ENCODE results near the gene ASMT. TPM values are rescaled to one million over a fixed set of nuclear protein-coding genes. Genes with fewer than 3 reads are reported as not detected.

The ASMT gene
- total and polyA plus RNA-seq, 2 donors (not counting 1 experiment from before 2014, with no cell fraction given) = not detected

GRCh38 chrX:1661922-1662221 lies 47.0 kb downstream of the ASMT start:
- no peaks in the 10 kb centered on the region for H3K9me3 ChIP-seq (ENCODE audit: control insufficient read depth, insufficient read depth, low read depth, low read length)

DNA sequence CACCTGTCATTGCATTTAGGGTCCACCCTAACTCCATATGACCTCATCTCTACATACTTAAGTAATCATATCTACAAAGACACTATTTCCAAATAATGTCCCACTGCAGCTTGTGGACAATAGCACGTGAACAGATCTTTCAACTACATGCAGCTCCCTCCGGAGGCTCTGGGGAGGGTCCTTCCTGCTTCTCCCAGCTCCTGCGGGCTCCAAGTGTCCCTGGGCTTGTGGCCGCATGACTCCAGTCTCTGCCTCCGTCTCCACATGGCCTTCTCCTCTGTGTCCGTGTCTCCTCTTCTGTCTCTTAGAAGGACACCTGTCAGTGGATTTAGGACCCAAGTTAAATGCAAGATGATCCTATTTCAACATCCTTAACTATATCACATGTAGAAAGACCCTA lies 52.7 kb downstream of the ASMT start:
- Histone ChIP-seq H3K27ac (ENCODE audit: insufficient read depth, low read length) (no peak overlapping the region), H3K9me3 (ENCODE audit: control insufficient read depth, insufficient read depth, low read depth, low read length) (no peaks in the 10 kb centered on the region), H3K9ac (ENCODE audit: insufficient read depth, low read length) (no peak overlapping the region), H3K4me2 (ENCODE audit: extremely low read depth, insufficient read depth, low read length) (no peak overlapping the region), H3K36me3 (ENCODE audit: control insufficient read depth, insufficient read depth, low read length) (no peaks in the 10 kb centered on the region), H3K4me3 (replicated peaks in 1 of 4; ENCODE audit: control extremely low read depth in 1 of 4, insufficient read depth in 1 of 4, low read depth in 3 of 4, low read length in 4 of 4) (no peak overlapping the region), H3K79me2 (ENCODE audit: control insufficient read depth, insufficient read depth, low read length) (no peaks in the 10 kb centered on the region), H2AFZ (ENCODE audit: low read length) (no peak overlapping the region), H3K27me3 (ENCODE audit: control insufficient read depth, insufficient read depth, low read length) (no peaks in the 10 kb centered on the region), H4K20me1 (ENCODE audit: control insufficient read depth, extremely low read depth, insufficient read depth, low read length) (no peaks in the 10 kb centered on the region), H3K4me1 (ENCODE audit: control insufficient read depth, extremely low read depth, insufficient read depth, low read length) (no peaks in the 10 kb centered on the region)
- TF ChIP-seq EZH2 (IDR thresholded peaks at IDR 0.05; ENCODE audit: low read length, missing control alignments) (no peak), CTCF (conservative IDR thresholded peaks at IDR 0.05 in 1 of 2, IDR thresholded peaks at IDR 0.05 in 1 of 2; ENCODE audit: low read depth in 1 of 2, low read length in 2 of 2) (no peak)
- no peak for DNase-seq (ENCODE audit: low read depth in 2 of 2)

More at GRCh38 chrX:1661922-1662221, 47.0 kb downstream of the ASMT start:
- H3K9ac ChIP-seq (ENCODE audit: insufficient read depth, low read length) = no peak overlapping the region
- H3K79me2 ChIP-seq (ENCODE audit: control insufficient read depth, insufficient read depth, low read length) = no peaks in the 10 kb centered on the region
- no peak for TF ChIP-seq CTCF (conservative IDR thresholded peaks at IDR 0.05 in 1 of 2, IDR thresholded peaks at IDR 0.05 in 1 of 2; ENCODE audit: low read depth in 1 of 2, low read length in 2 of 2)
- TF ChIP-seq EZH2 (IDR thresholded peaks at IDR 0.05; ENCODE audit: low read length, missing control alignments) = no peak
- H4K20me1 ChIP-seq (ENCODE audit: control insufficient read depth, extremely low read depth, insufficient read depth, low read length) = no peaks in the 10 kb centered on the region
- no peaks in the 10 kb centered on the region for H3K4me1 ChIP-seq (ENCODE audit: control insufficient read depth, extremely low read depth, insufficient read depth, low read length)
- H3K27ac ChIP-seq (ENCODE audit: insufficient read depth, low read length) = no peak overlapping the region
- no peak for DNase-seq (ENCODE audit: low read depth in 2 of 2)
- H3K4me2 ChIP-seq (ENCODE audit: extremely low read depth, insufficient read depth, low read length) = no peak overlapping the region
- no peaks in the 10 kb centered on the region for H3K36me3 ChIP-seq (ENCODE audit: control insufficient read depth, insufficient read depth, low read length)
- H3K4me3 ChIP-seq (replicated peaks in 1 of 4; ENCODE audit: control extremely low read depth in 1 of 4, insufficient read depth in 1 of 4, low read depth in 3 of 4, low read length in 4 of 4) = no peak overlapping the region
- no peaks in the 10 kb centered on the region for H3K27me3 ChIP-seq (ENCODE audit: control insufficient read depth, insufficient read depth, low read length)
- no peak overlapping the region for H2AFZ ChIP-seq (ENCODE audit: low read length)

- TF ChIP-seq EZH2 (IDR thresholded peaks at IDR 0.05; ENCODE audit: low read length, missing control alignments) = no peak
- TF ChIP-seq CTCF (conservative IDR thresholded peaks at IDR 0.05 in 1 of 2, IDR thresholded peaks at IDR 0.05 in 1 of 2; ENCODE audit: low read depth in 1 of 2, low read length in 2 of 2) = peak; percentile 31 to 37
- DNase-seq (ENCODE audit: low read depth in 2 of 2) = no peak
- Histone ChIP-seq H3K9ac (ENCODE audit: insufficient read depth, low read length) (no peak overlapping the region), H3K79me2 (ENCODE audit: control insufficient read depth, insufficient read depth, low read length) (no peaks in the 10 kb centered on the region), H3K27me3 (ENCODE audit: control insufficient read depth, insufficient read depth, low read length) (no peaks in the 10 kb centered on the region), H2AFZ (ENCODE audit: low read length) (no peak overlapping the region), H3K4me3 (replicated peaks in 1 of 4; ENCODE audit: control extremely low read depth in 1 of 4, insufficient read depth in 1 of 4, low read depth in 3 of 4, low read length in 4 of 4) (no peak overlapping the region), H3K9me3 (ENCODE audit: control insufficient read depth, insufficient read depth, low read depth, low read length) (no peaks in the 10 kb centered on the region), H3K4me2 (ENCODE audit: extremely low read depth, insufficient read depth, low read length) (no peak overlapping the region), H3K4me1 (ENCODE audit: control insufficient read depth, extremely low read depth, insufficient read depth, low read length) (no peaks in the 10 kb centered on the region), H3K36me3 (ENCODE audit: control insufficient read depth, insufficient read depth, low read length) (no peaks in the 10 kb centered on the region), H3K27ac (ENCODE audit: insufficient read depth, low read length) (no peak overlapping the region), H4K20me1 (ENCODE audit: control insufficient read depth, extremely low read depth, insufficient read depth, low read length) (no peaks in the 10 kb centered on the region)
Observed at GRCh38 chrX:1673337-1673736, 58.5 kb downstream of the ASMT start.

Measured in fibroblast of lung (primary cell).